ENCODE results near the gene HOXD10.

The HOXD10 gene

DNA sequence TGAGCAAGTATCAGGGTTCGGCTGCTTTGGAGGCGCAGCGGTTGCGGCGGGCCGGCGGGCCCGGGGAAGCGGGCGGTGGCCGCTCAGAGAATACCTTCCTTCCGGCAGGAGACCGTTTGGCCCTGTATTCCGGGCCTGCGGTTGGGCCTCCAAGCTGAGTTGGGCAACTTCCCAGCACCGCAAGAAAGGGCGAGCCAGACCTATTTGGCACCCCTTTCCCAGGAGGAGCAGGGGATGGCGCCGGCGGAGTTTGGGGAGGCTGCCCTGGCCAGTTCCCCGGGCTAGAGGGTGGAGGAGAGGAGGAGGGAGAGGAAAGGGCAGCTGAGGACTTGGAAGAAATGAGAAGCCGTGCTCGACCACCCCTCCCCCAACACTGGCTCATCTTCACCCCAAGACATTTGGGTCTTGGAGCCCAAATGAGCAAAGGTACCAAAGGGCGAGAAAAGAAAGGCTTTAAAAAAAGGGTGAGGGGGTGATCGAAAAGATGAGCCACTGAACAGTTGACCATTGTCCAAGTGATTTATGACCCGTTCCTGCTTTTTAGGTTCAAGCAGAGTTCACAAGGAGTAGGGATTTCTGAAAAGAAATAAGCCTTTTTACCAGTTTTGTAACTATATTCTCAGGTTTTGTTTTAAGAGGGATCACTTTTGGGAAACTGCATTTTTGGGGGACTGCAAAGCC is 48.9 kb downstream of the HOXD10 start:
- no peak for DNase-seq

DNA sequence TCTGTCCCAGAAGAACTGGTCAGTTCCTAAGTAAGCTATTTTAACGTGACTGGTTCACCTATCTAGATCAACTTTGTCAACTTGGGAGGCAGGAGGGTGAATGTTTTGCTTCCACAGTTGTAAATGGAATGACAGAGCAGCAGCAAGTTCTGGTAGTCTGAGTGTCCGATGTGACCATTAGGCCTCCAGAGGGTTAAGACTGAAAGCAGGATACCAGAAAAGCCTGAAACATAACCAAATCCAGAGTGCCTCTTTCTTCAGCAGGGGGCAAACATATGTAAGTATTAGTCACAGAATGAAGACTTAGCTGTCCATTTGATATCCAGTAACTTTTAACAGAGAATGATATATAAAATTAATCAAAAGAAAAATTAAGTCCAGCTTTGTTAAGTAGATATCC is 49.7 kb downstream of the HOXD10 start:
- no peak for DNase-seq

DNA sequence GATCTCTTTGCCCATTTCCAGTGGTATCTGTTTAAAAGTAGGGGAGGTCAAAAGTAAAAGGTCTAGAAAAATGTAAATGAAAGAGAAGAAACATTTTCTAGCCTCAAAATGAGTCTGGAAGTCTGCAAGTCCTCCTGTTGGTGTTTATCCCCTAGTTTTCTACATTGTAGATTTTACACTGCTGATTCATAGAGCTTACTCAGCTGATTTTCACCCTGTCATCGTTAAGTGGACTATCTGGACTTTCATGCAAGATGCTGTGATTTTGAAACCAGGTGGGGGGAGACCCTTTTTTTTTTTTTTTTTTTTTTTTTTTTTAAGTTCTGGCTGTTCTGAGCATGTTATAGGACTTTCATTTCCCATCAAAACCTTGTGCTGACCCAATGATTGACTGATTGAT is 50.8 kb downstream of the HOXD10 start:
- DNase-seq: no peak

DNA sequence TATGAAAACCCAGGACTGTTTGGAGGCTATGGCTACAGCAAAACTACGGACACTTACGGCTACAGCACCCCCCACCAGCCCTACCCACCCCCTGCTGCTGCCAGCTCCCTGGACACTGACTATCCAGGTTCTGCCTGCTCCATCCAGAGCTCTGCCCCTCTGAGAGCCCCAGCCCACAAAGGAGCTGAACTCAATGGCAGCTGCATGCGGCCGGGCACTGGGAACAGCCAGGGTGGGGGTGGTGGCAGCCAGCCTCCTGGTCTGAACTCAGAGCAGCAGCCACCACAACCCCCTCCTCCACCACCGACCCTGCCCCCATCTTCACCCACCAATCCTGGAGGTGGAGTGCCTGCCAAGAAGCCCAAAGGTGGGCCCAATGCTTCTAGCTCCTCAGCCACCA is 52.6 kb downstream of the HOXD10 start:
- DNase-seq: no peak

Data from CD4-positive, alpha-beta T cell treated with Interferon gamma for 1 hour (primary cell).